MCF 10A (cell line): ENCODE measurements around the gene TACR1. TPM values are rescaled to one million over a fixed set of nuclear protein-coding genes. Genes with fewer than 3 reads are reported as not detected.

ENCODE experiments used
- BruUV-seq: library from RNA; stranded (reverse); fragments of 400-500 nt; replicated peaks from 2 replicates; lab custom pipeline; 2021; lab: Mats Ljungman, UMichigan
- CTCF ChIA-PET: fragments of 300-600 bp; sonication (Branson Sonifier 250); formaldehyde crosslinking; extraction: SDS; loops from one replicate; lab custom pipeline; 2021; ENCODE audit warnings: antibody characterized with exemption, inconsistent platforms; lab: Yijun Ruan, JAX
- POLR2A ChIA-PET: fragments of 300-600, 350-650 bp; sonication (Branson Sonifier 250); formaldehyde crosslinking; extraction: SDS; loops from one replicate; lab custom pipeline; 2020; ENCODE audit warnings: antibody characterized with exemption, inconsistent platforms; lab: Yijun Ruan, JAX
- DNase-seq: peaks from one replicate; pipeline ENCODE4 v3.0.0-alpha.2; 2018; ENCODE audit not compliant: unreplicated experiment
- H3K27ac Mint-ChIP-seq: one replicate; pipeline ENCODE4 v1.8.0; 2022; ENCODE audit warnings: mild to moderate bottlenecking, low read depth, mixed read lengths; ENCODE audit not compliant: unreplicated experiment
- H3K27me3 Mint-ChIP-seq: one replicate; pipeline ENCODE4 v1.8.0; 2022; ENCODE audit warnings: mixed read lengths; ENCODE audit not compliant: insufficient read depth, unreplicated experiment
- H3K36me3 Mint-ChIP-seq: one replicate; pipeline ENCODE4 v1.8.0; 2022; ENCODE audit warnings: mild to moderate bottlenecking, moderate library complexity, mixed read lengths; ENCODE audit not compliant: insufficient read depth, unreplicated experiment
- H3K4me1 Mint-ChIP-seq: one replicate; pipeline ENCODE4 v1.8.0; 2022; ENCODE audit warnings: mixed read lengths; ENCODE audit not compliant: insufficient read depth, unreplicated experiment
- H3K4me3 Mint-ChIP-seq: one replicate; pipeline ENCODE4 v1.8.0; 2022; ENCODE audit warnings: mild to moderate bottlenecking, moderate library complexity, mixed read lengths; ENCODE audit not compliant: unreplicated experiment
- H3K9me3 Mint-ChIP-seq: one replicate; pipeline ENCODE4 v1.8.0; 2022; ENCODE audit warnings: mixed read lengths; ENCODE audit not compliant: unreplicated experiment
- intact Hi-C: fragments of 100-400 bp; cut with micrococcal nuclease; formaldehyde crosslinking; loops from 2 replicates; pipeline ENCODE4 v1.14.1; 2022
- total RNA-seq: library from RNA; stranded (reverse); gene quantifications from 2 replicates; pipeline ENCODE4 v1.2.3, GENCODE V29; 2022
- TF ChIP-seq, protein P1 (sequence below): fragments of 200-600 bp; IDR thresholded peaks from one replicate; pipeline ENCODE4 v1.8.0; 2022; ENCODE audit warnings: antibody characterized with exemption, mild to moderate bottlenecking; ENCODE audit not compliant: unreplicated experiment

The TACR1 gene
- total RNA-seq, 1 experiment from 2014 or later, result not detected

- Mint-ChIP-seq H3K36me3 (no peaks in the 10 kb centered on the region), H3K4me1 (no peaks in the 10 kb centered on the region), H3K27ac (no peak overlapping the region), H3K4me3 (no peak overlapping the region), H3K9me3 (no peaks in the 10 kb centered on the region), H3K27me3 (no peaks in the 10 kb centered on the region)
- CTCF ChIA-PET, result interaction anchor here (1.9 to 5.2 kb wide), 2 partner anchors 10 to 21 kb away, joined by 9 to 30 read pairs; no protein-coding TSS in a partner anchor
- no TSS peak for BruUV-seq
- no peak for DNase-seq
- POLR2A ChIA-PET, result interaction anchor here (0.6 kb wide), 1 partner anchor 40 kb away, joined by 3 read pairs; no protein-coding TSS in a partner anchor
- intact Hi-C loops, result no loop called here
- TF ChIP-seq, protein P1, sequence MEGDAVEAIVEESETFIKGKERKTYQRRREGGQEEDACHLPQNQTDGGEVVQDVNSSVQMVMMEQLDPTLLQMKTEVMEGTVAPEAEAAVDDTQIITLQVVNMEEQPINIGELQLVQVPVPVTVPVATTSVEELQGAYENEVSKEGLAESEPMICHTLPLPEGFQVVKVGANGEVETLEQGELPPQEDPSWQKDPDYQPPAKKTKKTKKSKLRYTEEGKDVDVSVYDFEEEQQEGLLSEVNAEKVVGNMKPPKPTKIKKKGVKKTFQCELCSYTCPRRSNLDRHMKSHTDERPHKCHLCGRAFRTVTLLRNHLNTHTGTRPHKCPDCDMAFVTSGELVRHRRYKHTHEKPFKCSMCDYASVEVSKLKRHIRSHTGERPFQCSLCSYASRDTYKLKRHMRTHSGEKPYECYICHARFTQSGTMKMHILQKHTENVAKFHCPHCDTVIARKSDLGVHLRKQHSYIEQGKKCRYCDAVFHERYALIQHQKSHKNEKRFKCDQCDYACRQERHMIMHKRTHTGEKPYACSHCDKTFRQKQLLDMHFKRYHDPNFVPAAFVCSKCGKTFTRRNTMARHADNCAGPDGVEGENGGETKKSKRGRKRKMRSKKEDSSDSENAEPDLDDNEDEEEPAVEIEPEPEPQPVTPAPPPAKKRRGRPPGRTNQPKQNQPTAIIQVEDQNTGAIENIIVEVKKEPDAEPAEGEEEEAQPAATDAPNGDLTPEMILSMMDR, result no peak
Observed at GRCh38 chr2:75042823-75043222, 156.5 kb downstream of the TACR1 start.

DNA sequence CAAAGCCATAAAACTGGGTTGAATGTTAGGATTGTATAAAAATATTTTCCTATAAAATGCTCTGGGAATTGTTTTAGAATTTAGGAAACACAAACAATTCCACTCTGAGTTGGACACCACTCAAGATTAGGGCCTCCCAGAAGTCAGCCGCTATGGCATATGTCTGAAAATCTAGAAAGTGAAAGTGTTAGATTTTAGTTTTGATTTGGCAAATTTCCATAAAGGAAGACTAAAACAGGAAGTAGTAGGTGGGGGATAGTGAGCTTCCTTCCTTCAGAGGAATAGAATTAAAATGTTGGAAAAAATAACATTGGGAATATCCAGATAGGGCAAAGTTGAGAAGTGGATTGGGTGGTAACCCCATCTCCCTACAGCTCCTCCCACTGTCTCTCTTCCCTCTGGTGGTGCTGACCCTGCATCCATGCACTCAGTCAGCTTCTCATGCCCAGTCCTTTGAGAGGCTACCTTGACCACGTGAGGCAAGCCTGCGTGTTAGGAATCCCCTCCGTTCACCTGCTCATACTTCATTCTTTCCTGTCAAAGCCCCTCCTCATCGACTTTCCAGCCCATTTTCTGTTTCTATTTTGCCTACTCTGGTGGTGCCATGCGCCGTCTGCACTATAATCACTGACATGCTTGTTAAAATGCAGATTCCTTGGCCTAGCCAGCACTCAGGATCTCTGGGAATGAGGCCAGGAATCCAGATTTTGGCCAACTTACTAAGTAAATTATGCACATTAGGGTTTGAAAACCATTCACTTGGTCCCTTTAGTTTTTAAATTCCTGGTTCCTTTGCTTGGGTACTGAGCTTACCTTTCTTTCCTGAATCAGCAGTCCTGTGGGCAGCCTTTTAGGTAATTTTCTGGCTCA lies 157.4 kb downstream of the TACR1 start:
- intact Hi-C loops, result no loop called here
- ChIA-PET POLR2A (interaction anchor here (0.6 kb wide), 2 partner anchors 39 to 715 kb away, joined by 3 to 4 read pairs; no protein-coding TSS in a partner anchor), CTCF (interaction anchor here (0.6 to 5.2 kb wide), 3 partner anchors 11 to 403 kb away, joined by 3 to 30 read pairs (median 4); no protein-coding TSS in a partner anchor)
- Mint-ChIP-seq H3K27ac (no peak overlapping the region), H3K4me1 (no peaks in the 10 kb centered on the region), H3K4me3 (no peak overlapping the region), H3K27me3 (no peaks in the 10 kb centered on the region), H3K36me3 (no peaks in the 10 kb centered on the region), H3K9me3 (no peaks in the 10 kb centered on the region)
- TF ChIP-seq, protein P1, result no peak
- no peak for DNase-seq
- no TSS peak for BruUV-seq

- Mint-ChIP-seq H3K27ac (no peak overlapping the region), H3K4me3 (no peak overlapping the region), H3K4me1 (no peaks in the 10 kb centered on the region), H3K36me3 (no peaks in the 10 kb centered on the region), H3K9me3 (no peaks in the 10 kb centered on the region), H3K27me3 (no peaks in the 10 kb centered on the region)
- intact Hi-C loops, result no loop called here
- ChIA-PET POLR2A (interaction anchor here (0.6 kb wide), 1 partner anchor 714 kb away, joined by 4 read pairs; no protein-coding TSS in a partner anchor), CTCF (interaction anchor here (0.6 to 5.2 kb wide), 3 partner anchors 12 to 403 kb away, joined by 3 to 30 read pairs (median 4); no protein-coding TSS in a partner anchor)
- no TSS peak for BruUV-seq
- TF ChIP-seq, protein P1, result no peak
- no peak for DNase-seq
Observed at GRCh38 chr2:75041226-75041625, 158.1 kb downstream of the TACR1 start.
